ENCODE data around the gene CDK18. TPM values are rescaled to one million over a fixed set of nuclear protein-coding genes. Genes with fewer than 3 reads are reported as not detected.

Gene CDK18
- polyA plus RNA-seq, 1 donor (not counting 4 experiments of a cell fraction or from before 2014, with no cell fraction given), result 10.9 TPM

- no peaks in the 10 kb centered on the region for H3K36me3 ChIP-seq (ENCODE audit: control insufficient read depth in 2 of 2, extremely low read depth in 1 of 2, insufficient read depth in 2 of 2, low read length in 2 of 2)
- no peaks in the 10 kb centered on the region for H3K9me3 ChIP-seq (ENCODE audit: control insufficient read depth, low read depth, low read length)
- no peak overlapping the region for H3K4me2 ChIP-seq (ENCODE audit: control insufficient read depth, extremely low read depth, insufficient read depth, low read depth, low read length)
- dilution Hi-C loops (cut with MboI; ENCODE audit: extremely low pct_ligation_motif_present, low sequenced_read_pairs), result no loop called here
- no peaks in the 10 kb centered on the region for H4K20me1 ChIP-seq (ENCODE audit: control insufficient read depth, extremely low read depth, insufficient read depth, low read length)
- no peak overlapping the region for H2AFZ ChIP-seq (ENCODE audit: control insufficient read depth, low read length)
- no peaks in the 10 kb centered on the region for H3K9me1 ChIP-seq (ENCODE audit: control insufficient read depth, extremely low read depth, insufficient read depth, low read length)
- H3K4me3 ChIP-seq (ENCODE audit: control insufficient read depth in 2 of 3, extremely low read depth in 1 of 3, insufficient read depth in 2 of 3, low read depth in 1 of 3, low read length in 3 of 3), result no peak overlapping the region
- FAIRE-seq (no peak), DNase-seq (ENCODE audit: low read depth, low spot score) (no peak)
- H3K27ac ChIP-seq (ENCODE audit: control insufficient read depth, insufficient read depth, low read length), result no peak overlapping the region
- H3K79me2 ChIP-seq (ENCODE audit: control insufficient read depth, insufficient read depth, low read length), result no peaks in the 10 kb centered on the region
- H3K9ac ChIP-seq (ENCODE audit: control insufficient read depth, extremely low read depth, insufficient read depth, low read length), result no peak overlapping the region
- TF ChIP-seq CTCF (optimal IDR thresholded peaks at IDR 0.05 in 1 of 3, IDR thresholded peaks at IDR 0.05 in 1 of 3, conservative IDR thresholded peaks at IDR 0.05 in 1 of 3; ENCODE audit: extremely low read depth in 1 of 3, insufficient read depth in 2 of 3, low read length in 3 of 3) (no peak), EZH2 (IDR thresholded peaks at IDR 0.05; ENCODE audit: low read length) (no peak)
- peaks cover 62% of the 10 kb centered on the region for H3K27me3 ChIP-seq (ENCODE audit: control insufficient read depth, extremely low read depth, insufficient read depth, low read length)
- H3K4me1 ChIP-seq (ENCODE audit: control insufficient read depth, extremely low read depth, insufficient read depth, low read length), result peaks cover 7% of the 10 kb centered on the region
Measured at GRCh38 chr1:205577874-205578658, 73.6 kb downstream of the CDK18 start.

- Histone ChIP-seq H3K4me1 (ENCODE audit: control insufficient read depth, extremely low read depth, insufficient read depth, low read length) (peaks cover 7% of the 10 kb centered on the region), H4K20me1 (ENCODE audit: control insufficient read depth, extremely low read depth, insufficient read depth, low read length) (no peaks in the 10 kb centered on the region), H3K36me3 (ENCODE audit: control insufficient read depth in 2 of 2, extremely low read depth in 1 of 2, insufficient read depth in 2 of 2, low read length in 2 of 2) (no peaks in the 10 kb centered on the region), H3K27ac (ENCODE audit: control insufficient read depth, insufficient read depth, low read length) (no peak overlapping the region), H3K9ac (ENCODE audit: control insufficient read depth, extremely low read depth, insufficient read depth, low read length) (no peak overlapping the region), H3K9me3 (ENCODE audit: control insufficient read depth, low read depth, low read length) (no peaks in the 10 kb centered on the region), H3K9me1 (ENCODE audit: control insufficient read depth, extremely low read depth, insufficient read depth, low read length) (no peaks in the 10 kb centered on the region), H3K4me3 (ENCODE audit: control insufficient read depth in 2 of 3, extremely low read depth in 1 of 3, insufficient read depth in 2 of 3, low read depth in 1 of 3, low read length in 3 of 3) (no peak overlapping the region), H3K79me2 (ENCODE audit: control insufficient read depth, insufficient read depth, low read length) (no peaks in the 10 kb centered on the region), H3K27me3 (ENCODE audit: control insufficient read depth, extremely low read depth, insufficient read depth, low read length) (peaks cover 62% of the 10 kb centered on the region), H3K4me2 (ENCODE audit: control insufficient read depth, extremely low read depth, insufficient read depth, low read depth, low read length) (no peak overlapping the region), H2AFZ (ENCODE audit: control insufficient read depth, low read length) (no peak overlapping the region)
- dilution Hi-C loops (cut with MboI; ENCODE audit: extremely low pct_ligation_motif_present, low sequenced_read_pairs), result no loop called here
- FAIRE-seq (no peak), DNase-seq (ENCODE audit: low read depth, low spot score) (no peak)
- TF ChIP-seq EZH2 (IDR thresholded peaks at IDR 0.05; ENCODE audit: low read length) (no peak), CTCF (optimal IDR thresholded peaks at IDR 0.05 in 1 of 3, IDR thresholded peaks at IDR 0.05 in 1 of 3, conservative IDR thresholded peaks at IDR 0.05 in 1 of 3; ENCODE audit: extremely low read depth in 1 of 3, insufficient read depth in 2 of 3, low read length in 3 of 3) (no peak)
Measured at GRCh38 chr1:205578780-205579571, 74.5 kb downstream of the CDK18 start.

Data from keratinocyte (primary cell).